CD4-positive, alpha-beta T cell treated with Interleukin-12 subunit alpha and Interleukin-12 subunit beta, for 1 hour (primary cell): ENCODE measurements around the gene DSTN.
"Not testable (repeated sequence)": the region's sequence is repeated elsewhere in the genome, so short reads cannot be mapped to it uniquely, and the experiment has no call there.

Source experiments
- DNase-seq: peaks from one replicate; pipeline ENCODE4 v3.0.0-alpha.2; 2020

DSTN gene

DNA sequence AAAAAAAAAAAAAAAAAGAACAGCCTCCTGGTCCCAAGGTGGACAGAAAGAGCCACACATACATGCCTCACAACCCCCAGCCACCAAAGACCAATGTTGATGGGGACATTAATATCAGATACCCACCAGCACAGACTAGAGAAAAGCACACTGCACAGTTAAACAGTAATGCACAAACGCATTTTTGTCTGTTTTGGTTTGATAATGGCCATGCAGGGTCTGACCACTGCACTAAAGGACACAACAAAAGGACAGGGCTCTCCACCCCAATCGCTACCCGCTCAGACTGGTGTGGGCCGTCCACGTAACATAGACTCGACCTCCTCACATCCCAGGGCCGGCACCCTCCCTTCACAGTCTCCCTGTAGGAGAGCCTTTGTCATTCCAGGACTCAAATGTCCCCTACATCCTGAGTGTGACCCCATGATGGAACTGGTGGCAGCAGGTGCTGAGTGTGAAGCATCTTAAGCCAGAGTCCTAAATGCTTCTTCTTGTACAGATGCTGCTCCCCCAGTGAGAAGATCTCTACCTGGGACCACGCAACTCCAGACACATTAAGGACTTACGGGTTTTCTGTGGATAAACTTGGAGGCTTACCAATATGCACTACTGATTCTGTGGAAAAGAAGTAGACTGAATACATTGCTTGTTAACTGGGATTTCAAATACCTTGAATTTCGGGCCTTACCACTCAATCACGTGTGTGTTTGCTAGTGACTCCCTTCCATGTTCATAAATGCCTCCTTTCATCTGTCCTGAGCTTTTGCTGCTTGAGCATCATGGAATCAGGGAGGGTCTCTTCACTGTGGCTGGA is 84.2 kb downstream of the DSTN start:
- no peak for DNase-seq

DNA sequence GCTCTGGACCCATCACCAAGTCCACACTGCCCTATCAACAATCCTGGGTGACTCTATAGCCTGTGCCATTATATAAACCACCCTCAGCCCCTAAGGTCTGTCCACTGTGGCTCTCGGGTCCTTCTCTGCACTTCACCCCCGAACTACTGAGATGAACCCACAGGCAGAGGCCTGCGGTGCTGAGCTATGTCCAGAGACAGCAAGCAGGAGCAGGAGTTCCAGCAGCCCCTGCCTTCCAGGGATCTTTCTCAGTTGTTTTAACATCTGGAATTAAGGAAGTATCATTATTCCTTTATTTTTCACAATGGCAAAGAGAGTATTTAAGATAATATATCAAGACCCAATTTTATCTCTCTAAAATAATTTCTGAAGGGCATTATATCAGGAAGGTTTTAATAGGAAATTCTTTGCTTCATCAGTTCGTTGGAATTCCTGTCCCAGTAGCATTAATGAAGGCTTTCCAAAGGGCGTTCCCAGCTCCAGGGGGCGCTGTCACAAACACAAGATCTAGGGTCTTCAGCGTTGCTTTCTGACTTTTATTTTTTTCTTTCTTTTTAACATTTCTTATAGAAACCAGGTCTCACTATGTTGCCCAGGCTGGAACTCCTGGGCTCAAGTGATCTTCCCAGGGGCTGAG is 84.9 kb downstream of the DSTN start:
- DNase-seq = no peak

- DNase-seq = no peak
Observed at GRCh38 chr20:17655286-17655651, 85.4 kb downstream of the DSTN start.

DNA sequence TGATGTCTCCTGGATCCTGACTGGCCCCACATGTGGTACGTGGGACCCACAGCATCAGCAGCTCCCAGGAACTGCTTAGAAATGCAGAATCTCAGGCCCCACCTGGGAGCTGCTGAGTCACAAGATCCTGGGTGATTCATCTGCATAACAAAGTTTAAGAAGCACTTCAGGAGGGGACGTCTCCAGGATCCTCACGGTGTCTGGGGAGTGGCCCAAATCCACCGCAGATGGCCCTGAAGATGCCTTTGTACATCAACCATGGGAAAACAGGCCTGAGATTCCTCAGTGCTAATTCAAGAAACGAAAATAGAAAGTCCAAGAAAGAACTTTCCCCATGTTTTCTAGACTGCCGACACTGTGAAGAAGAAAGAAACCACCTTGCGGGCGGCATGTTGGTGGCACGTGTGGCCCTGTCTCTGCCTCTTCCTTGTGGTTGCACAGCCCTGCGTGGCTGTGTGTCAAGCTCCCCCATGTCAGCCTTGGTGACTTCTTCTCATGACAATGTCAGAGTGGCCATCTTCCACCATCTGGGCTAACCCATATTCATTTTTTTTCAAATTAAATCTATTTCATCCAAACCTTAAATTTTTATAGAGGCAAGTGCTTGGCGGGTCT is 86.1 kb downstream of the DSTN start:
- DNase-seq = no peak

- no peak for DNase-seq
Observed at GRCh38 chr20:17657079-17657825, 87.4 kb downstream of the DSTN start.

DNA sequence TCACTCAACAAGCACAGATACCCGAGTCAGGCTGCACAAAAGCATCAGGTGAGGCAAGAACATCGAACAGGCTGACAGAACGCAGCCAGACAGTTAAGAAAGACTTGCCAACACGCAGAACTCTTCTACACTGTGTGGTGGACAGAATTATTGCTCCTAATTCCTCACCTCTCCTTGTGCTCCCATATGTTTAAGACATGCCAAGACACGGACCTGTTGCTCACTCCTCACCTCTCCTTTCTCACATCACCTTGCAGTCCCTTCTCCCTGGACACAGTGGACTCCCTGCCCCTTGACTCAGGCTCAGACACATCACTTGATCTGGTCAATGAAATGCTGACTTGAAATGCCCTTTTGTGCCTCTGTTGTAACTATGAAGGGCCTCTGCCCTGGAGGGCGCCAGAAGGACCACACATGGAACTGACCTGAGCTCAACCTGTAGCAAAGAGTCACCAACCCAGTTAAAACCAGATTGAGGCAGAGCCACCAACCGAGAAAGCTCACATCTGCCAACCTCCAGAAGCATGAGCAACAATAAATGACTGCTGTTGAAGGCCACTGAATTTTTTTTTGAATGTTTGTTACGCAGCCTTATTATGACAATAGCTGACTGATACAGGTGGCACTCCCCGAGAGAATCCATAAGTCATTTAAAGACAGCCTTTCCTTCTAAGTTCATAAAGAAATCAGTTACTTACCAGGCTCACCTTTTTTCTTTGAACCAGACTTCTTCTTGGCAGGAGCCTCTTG is 88.2 kb downstream of the DSTN start:
- DNase-seq = no peak

- DNase-seq = no peak
Observed at GRCh38 chr20:17658648-17658993, 88.7 kb downstream of the DSTN start.

GRCh38 chr20:17659344-17659743 is 89.5 kb downstream of the DSTN start:
- DNase-seq = not testable (repeated sequence)
